ENCODE results near the gene WTAP.
A peak's percentile ranks its signal among the peaks of the same experiment; 100 is the strongest.
"Not testable (repeated sequence)": the region's sequence is repeated elsewhere in the genome, so short reads cannot be mapped to it uniquely, and the experiment has no call there.

WTAP gene

GRCh38 chr6:159726918-159727716 lies at the start of gene WTAP:
WTAP (plus strand) TSS chr6:159727506; CDS start chr6:159736266, 8,760 bp downstream.
- DNase-seq, result peak; percentile 100

- DNase-seq, result no peak
Measured at GRCh38 chr6:159677506-159678165, 49.7 kb upstream of the WTAP start.

- DNase-seq, result no peak
Measured at GRCh38 chr6:159678574-159678973, 48.7 kb upstream of the WTAP start.

GRCh38 chr6:159679091-159680077 lies 47.9 kb upstream of the WTAP start:
- DNase-seq, result no peak

GRCh38 chr6:159680104-159680503 lies 47.2 kb upstream of the WTAP start:
- no peak for DNase-seq

GRCh38 chr6:159681191-159681880 lies 46.0 kb upstream of the WTAP start:
- DNase-seq, result no peak

- no peak for DNase-seq
Measured at GRCh38 chr6:159682295-159682694, 45.0 kb upstream of the WTAP start.

GRCh38 chr6:159682810-159683209 lies 44.5 kb upstream of the WTAP start:
- no peak for DNase-seq

GRCh38 chr6:159684013-159684304 lies 43.3 kb upstream of the WTAP start:
- no peak for DNase-seq

- no peak for DNase-seq
Measured at GRCh38 chr6:159686040-159686439, 41.3 kb upstream of the WTAP start.

- DNase-seq, result no peak
Measured at GRCh38 chr6:159686703-159687102, 40.6 kb upstream of the WTAP start.

GRCh38 chr6:159687341-159687740 lies 40.0 kb upstream of the WTAP start:
- DNase-seq, result no peak

- no peak for DNase-seq
Measured at GRCh38 chr6:159688266-159688905, 38.9 kb upstream of the WTAP start.

GRCh38 chr6:159689001-159689400 lies 38.3 kb upstream of the WTAP start:
- DNase-seq, result no peak

GRCh38 chr6:159690135-159690534 lies 37.2 kb upstream of the WTAP start:
- not testable (repeated sequence) for DNase-seq

GRCh38 chr6:159691133-159691962 lies 36.0 kb upstream of the WTAP start:
- peak; percentile 49 for DNase-seq

GRCh38 chr6:159691963-159692287 lies 35.4 kb upstream of the WTAP start:
- DNase-seq, result no peak

- DNase-seq, result peak; percentile 78
Measured at GRCh38 chr6:159692303-159693127, 34.8 kb upstream of the WTAP start.

GRCh38 chr6:159693128-159693893 lies 34.0 kb upstream of the WTAP start, which contains the start of gene SOD2:
SOD2 (minus strand) TSS chr6:159693241; CDS start chr6:159693167, 74 bp downstream.
- peak; percentile 96 for DNase-seq
